ENCODE measurements around the gene CLDN6. TPM values are rescaled to one million over a fixed set of nuclear protein-coding genes. Genes with fewer than 3 reads are reported as not detected.
A peak's percentile ranks its signal among the peaks of the same experiment; 100 is the strongest.

CLDN6 gene
- total RNA-seq, 1 donor from 2014 or later: 0.72 TPM

DNA sequence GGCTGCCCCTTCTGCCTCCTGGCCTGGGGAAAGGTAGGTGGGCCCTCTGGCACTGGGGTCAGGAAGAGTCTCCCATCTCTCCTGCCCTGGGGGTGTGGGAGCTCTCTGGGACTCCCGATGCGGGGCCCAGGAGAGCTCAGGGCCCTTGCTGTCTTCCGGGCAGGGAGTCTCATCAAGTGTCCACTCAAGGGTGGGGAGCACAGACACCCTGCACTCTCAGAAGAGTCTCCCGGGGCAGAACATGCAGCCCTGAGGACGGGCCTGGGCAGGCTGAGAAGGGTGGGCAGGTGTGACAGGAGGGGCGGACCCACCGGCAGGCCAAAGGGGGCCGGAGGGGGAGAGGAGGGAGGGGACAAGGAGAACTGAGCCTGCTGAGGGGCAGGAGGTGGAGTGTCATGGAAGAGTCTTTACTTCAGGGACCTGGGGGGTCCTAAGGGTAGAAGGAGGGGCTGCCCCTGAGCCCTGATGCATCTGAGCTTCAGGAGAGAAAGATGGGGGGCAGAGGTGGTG is 29.3 kb downstream of the CLDN6 start:
- DNase-seq (ENCODE audit: low spot score): no peak

DNA sequence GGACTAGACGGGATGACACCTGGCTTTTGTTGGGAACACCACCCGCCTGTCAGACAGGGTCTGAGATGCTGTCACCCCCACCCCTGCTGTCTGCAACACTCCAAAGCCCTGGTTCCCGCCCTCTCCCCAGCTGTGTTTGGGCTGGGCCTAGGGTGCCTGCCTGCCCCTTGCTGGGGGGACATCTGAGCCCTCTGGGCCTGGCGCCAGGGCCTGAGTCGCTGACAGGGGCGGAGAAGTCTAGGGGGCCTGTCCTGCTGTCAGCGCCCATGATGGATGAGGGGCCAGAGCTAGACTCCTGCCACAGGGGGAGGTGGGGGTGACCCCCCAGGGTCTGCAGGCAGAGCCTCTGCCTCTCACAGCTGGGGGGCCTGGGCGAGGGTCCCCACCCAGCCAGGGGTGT is 30.1 kb downstream of the CLDN6 start:
- DNase-seq (ENCODE audit: low spot score): peak; percentile 82

DNA sequence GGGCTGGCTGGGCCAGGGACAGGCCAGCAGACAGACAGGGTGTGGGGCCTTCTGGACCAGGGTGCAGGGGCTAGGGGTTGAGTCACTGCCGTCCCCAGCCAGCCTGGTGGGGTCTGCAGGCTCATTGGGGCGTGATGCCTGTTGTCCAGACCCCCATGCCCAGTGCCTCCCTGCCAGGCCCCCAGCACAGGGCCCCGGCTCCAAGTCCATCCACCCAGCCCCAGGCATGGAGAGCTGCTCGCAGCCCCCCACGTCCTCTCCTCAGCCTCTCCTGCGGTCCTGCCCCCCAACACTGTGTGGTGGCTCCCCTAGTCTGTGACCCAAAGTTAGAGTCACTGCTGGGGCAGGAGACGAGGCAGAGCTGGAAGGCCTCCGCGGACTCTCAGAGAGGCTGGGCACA is 30.7 kb downstream of the CLDN6 start:
- DNase-seq (ENCODE audit: low spot score): no peak

DNA sequence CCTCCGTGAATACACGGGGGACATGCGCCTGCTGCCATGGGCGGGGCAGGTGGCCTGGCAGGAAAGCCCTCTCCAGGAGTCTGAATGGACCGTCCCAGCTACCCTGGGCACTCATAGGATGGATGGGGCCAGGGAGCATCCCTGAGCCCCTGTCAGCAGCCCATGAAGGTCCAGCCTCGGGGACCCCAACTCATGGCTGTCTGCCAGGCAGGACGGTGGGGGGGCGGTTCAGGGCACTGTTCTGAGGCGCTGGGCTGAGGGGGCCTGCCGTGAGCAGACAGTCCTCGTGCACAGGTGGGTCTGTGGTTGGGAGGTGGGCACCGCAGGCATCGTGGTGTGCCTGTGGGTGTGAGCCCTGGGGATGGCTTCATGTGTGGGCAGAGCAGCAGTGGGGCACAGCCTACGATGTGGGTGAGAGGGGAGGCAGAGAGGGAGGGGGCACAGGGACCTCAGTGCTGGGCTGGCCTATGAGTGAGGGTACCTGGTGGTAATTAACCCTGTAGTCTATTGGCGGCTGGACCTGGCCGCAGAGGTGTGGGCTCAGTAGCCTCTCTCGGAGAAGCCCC is 31.3 kb downstream of the CLDN6 start:
- DNase-seq (ENCODE audit: low spot score): no peak

DNA sequence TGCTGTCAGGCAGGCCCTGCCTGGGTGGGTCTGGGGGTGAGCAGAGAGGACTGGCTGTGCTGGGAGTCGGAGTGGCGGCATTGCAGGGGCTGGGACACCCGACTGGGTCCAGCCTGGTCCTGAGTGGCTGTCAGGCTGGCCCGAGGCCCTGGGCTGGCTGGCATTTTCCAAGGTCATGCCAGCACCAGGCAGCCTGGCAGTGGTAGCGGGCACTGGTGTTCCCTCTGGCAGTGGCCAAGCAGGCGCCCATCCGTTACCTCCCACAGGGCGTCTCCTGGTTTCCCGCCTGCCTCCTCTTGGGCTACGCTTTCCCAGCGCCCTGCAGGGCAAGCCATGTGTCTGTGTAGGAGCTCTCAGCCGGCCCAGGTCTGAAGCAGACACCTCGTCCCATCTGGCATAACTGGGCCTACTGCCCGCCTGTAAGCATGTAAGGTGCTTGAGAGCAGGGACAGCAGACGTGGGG is 32.1 kb downstream of the CLDN6 start:
- DNase-seq (ENCODE audit: low spot score): no peak

DNA sequence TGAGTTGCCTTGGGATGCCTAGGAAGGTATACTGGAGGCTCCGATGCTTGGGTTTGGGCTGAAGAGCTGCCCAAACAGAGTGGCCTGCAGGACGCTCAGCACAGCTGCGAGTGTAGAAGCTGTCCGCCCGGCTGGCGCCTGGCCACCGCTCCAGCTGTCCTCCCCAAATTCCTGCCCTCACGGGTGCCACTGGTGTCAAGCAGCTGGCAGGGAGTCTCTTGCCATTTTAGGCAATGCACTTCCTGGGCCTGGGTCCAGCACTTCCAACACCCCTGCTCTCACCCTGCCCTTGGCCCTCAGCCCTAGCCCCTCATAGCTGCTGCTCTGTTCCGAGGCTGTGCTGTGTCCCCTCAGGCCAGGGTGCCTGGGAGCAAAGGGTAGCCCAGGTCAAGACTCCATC is 32.5 kb downstream of the CLDN6 start:
- no peak for DNase-seq (ENCODE audit: low spot score)

DNA sequence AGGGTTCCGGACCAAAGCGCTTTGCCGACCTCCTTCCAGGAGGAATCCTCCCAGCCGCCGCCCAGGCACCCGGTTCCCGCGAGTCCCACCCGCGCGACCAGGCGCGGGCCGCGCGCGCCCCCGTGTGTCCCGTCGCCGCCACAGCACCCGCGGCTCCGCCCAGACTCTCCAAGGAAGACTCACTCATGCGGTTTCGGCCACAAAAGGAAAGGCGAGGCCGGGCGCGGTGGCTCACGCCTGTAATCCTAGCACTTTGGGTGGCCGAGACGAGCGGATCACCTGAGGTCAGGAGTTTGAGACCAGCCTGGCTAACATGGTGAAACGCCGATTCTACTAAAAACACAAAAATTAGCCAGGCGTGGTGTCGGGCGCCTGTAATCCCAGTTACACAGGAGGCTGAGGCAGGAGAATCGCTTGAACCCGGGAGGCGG is 34.3 kb downstream of the CLDN6 start:
- peak; percentile 74 for DNase-seq (ENCODE audit: low spot score)

DNA sequence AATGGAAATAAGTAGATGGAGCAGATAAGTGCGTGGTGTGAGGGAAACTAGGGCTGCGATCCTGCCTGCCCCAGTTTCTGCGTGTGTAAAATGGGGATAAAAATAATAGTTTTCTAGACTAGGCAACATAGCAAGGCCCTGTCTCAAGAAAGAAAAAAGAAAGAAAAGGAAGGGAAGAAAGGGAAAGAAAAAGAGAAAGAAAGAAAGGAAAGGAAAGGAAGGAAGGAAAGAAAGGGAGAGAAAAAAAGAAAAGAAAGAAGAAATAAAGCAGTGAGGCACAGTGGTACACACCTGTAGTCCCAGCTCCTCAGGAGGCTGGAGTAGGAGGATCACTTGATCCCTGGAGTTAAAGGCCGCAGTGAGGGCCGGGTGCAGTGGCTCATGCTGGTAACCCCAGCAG is 35.6 kb downstream of the CLDN6 start:
- no peak for DNase-seq (ENCODE audit: low spot score)

DNA sequence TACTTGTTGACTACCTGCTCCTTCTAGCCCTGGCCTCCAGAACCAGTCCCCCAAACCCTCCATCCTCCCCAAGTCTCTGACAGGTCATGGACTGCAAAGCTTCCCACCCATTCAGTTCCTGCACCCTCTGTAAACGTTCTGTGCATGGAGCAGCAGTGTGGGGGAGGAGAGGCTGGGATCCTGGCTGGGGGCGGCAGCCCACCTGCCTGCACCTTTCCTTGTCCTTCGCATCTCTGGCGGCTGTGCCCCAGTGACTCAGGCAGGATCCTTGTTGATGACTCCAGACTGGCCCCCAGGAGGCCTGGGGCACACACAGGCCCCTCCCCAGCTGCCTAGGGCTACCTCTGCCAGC is 36.1 kb downstream of the CLDN6 start:
- no peak for DNase-seq (ENCODE audit: low spot score)

DNA sequence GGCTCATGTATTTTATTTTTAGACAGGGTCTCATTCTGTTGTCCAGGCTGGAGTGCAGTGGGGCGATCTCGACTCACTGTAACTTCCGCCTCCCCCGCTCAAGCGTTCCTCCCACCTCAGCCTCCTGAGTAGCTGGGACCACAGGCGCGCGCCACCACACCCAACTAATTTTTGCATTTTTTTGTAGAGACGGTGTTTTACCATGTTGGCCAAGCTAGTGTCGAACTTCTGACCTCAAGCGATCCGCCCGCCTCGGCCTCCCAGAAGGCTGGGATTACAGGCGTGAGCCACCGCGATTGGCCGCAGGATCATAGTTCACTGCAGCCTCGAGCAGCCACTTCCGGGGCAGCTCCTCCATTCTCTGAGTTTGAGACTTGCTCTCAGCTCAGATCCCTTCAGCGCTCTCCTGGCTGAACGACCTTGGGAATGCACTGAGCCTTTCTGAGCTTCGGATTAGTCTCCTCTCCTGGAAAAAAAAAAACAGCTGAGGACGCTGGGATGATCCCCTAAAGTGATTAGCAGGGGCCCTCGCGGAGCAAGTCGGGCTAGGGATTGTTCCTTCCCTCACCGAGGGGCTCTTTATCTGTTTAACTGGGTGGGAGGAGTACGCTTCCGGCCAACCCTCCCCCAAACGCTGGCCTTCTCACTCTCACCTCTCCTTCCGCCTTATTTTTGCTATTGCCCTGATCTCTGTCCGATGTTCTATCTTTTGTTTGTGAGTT is 36.6 kb downstream of the CLDN6 start:
- DNase-seq (ENCODE audit: low spot score): no peak

DNA sequence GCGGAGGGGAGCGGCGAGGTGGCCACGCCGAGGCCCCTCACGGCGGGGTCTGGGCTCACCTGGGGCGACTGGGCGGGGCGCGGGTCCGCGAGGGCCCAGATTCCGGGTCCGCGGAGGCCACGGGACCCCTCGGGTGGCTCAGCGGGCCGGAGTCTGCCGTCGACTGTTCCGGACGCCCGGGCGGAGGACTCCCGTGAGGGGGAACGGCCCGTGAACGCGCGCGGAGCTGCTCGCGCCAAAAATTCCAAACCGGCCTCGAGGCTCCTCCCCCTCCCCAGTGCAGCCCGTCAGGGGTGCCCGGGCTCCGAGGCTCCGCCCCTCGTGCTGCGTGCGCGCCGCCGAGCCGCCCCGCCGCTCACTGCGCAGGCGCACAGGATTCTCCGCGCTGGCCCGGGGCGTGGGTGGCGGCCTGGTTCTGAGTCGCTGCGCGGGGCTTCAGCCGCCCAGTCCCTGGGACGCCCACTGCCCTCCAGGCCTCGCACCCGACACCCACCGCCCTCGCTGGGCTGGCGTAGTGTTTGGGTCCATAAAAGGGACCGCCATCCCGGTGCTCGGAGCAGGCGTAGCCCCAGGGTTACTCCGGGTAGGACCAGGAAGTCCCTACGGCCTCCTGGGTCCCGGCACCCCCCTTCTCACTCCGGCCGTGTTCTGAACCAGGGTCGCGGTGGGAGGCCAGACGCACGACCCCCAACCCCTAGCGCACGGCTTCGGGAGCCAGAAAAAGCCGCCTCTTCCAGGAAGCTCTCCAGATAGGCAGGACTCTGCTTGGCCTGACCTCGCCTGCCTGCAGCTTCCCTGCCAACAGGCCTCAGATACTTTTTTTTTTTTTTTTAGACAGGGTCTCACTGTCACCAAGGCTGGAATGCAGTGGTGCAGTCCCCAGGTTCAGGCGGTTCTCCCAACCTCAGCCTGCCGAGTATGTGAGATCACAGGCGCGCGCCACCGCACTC is 37.5 kb downstream of the CLDN6 start, which contains the start of gene PKMYT1:
PKMYT1 (minus strand) TSS at position 220 of the 950 bp plus-strand sequence. CDS start 789 bp downstream, outside the sequence.
- DNase-seq (ENCODE audit: low spot score): peak; percentile 94

DNA sequence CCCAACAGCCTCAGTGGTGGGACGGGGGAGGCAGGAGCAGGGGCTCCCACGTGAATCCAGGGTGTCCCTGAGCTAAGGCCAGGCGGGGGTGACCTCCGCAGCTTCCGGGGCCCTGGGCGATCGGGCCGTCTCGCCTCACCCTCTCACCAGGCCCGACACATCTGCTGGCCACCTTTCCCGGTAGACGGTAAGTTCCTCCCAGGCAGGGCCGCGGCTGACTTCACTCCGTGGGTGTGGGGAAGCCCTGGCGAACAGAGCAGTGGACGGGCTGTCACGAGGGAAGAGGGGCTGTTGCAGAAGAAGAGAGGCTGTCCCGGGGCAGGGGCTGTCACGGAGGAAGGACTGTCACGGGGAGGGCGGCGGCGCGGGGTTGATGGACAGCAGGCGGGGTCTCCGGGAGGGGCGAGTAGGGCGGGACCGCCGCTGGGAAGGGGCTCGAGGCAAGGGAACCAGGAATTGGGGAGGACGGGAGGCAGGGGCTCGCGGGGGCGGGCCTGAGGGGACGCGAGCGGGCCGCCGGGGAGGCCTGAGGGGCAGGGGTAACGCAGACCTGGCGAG is 38.2 kb downstream of the CLDN6 start:
- DNase-seq (ENCODE audit: low spot score): no peak

DNA sequence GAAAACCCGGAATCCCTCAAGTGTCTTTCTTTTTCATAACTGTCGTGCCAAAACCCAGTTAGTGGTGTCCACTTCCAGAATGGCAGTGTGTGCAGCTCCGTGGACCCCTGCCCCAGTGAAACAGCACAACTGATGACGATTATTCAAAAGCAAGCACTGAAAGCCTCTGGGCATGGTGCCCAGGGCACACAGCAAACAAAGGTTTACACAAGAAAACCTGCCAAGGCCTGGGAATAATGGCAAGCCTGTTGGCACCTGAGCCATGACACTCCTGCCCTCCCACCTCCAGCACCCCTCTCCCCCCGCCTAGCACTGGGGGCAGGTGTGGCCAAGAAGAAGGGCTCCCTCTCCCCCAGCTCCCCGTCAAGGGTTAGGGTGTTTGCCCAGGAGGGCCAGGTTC is 40.5 kb downstream of the CLDN6 start:
- no peak for DNase-seq (ENCODE audit: low spot score)

DNA sequence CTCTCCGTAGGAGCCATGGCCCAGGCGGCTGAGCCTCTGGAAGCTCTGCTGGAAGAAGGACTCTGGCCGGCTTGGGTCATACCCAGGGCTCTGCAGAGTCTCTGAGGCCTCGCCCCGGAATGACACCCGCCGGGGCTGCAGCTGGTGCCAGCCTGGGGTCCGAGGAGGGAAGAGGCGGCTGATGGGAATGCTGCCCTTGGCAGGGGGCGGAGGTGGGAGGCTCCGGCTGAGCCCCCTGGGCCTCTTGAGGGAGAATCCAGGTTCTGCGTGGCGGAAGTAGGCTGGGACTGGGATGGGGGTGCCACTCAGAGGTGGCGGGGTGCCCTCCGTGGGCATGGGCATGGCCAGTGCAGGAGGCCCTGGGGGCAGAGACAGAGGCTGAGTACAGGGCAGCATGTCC is 41.3 kb downstream of the CLDN6 start:
- DNase-seq (ENCODE audit: low spot score): no peak

DNA sequence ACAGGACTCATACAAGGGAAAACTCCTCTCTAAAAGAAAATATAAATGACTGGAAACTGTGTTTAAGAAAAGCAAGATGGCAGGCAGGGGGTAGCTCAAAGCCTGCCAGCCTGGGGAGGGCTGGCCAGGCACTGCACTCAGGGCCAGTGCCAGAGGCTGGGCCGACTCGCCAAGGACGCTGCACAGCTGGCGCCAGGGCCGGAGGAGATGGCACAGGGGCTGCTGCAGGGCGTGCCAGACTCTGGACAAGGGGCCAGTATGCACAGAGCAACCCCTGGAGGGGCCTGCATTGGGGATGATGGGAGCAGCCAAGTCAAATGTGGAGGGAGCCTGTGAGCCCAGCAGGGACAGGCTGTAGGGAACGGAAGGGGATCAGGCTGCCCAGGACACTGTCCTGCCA is 41.8 kb downstream of the CLDN6 start:
- DNase-seq (ENCODE audit: low spot score): no peak

DNA sequence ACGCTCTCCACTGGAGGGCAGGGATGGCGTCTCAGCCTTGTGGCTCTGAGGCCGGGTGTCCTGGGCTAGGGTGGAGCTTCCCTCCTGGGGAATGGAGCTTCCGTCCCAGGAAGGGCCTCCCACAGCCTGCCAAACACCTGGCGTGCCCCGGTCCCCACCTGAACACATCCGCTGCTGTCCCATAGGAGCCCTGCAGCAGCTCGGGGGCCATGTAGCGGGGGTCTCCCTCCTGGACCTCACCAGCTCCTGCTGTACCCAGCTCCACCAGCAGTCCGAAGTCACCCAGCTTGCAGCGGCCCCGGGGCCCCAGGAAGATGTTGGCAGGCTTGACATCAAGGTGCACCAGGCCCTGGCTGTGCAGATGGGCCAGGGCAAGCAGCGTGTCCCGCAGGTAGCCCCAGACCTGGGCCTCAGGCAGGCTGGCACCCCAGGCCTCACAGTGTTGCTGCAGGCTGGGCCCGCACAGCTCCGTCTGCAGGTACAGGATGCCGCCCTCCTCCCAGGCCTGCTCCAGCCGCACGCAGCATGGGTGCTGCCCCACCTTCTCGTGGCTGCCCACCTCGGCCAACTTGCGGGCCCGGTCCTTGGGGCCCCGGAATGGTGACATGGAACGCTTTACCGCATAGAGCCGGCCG is 42.7 kb downstream of the CLDN6 start:
- no peak for DNase-seq (ENCODE audit: low spot score)

DNA sequence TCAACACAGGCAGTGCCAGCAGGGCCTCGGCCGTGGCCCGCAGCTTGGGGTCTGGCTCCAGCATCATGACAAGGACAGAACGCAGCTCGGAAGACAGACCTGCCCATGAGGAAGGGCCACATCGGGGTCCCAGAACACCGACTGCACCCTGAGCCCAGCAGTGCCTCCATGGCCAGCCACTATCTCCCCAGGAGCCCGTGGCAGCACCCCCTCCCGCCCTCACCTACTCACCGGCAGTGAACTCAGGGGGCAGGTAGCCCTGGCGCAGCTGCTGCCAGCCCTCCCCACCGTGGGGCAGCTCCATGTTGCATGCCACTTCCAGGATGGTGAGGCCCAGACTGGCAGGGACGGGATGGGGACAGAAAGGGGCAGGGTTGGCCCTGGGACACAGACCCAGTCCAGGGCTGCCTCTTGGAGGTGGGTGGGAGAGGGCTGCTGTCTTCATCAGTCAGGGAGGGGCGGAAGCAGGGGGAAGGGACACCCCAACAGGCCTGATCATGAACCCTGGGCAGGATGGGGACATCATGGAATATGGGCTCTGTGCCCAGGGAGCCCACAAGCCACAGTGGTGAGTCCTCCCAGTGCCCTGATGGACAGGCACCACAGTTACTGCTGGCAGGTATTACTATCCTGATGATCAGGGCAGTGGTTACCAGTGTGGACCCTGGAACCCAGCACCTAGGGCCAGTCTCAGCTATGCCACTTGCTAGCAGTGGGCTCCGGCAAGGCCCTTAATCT is 43.5 kb downstream of the CLDN6 start:
- DNase-seq (ENCODE audit: low spot score): no peak

DNA sequence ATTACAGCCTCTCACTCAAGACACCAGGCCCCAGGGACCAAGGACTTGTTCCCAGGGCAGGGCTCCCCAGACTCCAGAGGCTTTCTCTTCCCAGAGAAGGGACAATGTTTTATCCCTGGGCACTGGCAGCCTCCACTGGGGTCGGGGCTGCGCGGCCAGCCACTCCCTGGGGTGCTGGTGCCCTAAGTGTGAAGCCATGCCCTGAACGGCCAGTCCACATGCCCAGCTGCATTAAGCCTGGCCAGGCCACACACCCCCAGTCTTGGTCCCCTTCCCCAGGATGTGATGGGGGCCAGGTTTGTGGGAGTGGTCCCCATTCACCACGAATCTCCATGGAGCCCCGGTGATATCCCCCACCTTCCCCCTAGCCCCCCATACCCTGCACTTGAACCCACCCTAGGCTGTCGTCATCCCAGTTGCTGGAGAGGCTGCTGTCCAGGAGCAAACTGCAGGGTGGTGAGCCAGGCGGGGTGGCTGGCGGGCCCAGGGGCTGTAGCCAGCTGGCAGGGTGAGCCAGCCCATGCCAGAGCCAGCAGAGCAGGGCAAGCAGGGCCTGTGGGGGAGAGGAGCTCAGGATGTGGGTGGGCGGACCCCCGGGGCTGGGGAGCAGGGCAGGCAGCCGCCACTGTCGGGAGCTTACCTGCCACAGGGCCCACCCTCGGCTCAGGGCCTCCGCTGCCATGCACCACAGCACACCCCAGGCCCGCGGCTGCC is 44.2 kb downstream of the CLDN6 start:
- DNase-seq (ENCODE audit: low spot score): no peak

DNA sequence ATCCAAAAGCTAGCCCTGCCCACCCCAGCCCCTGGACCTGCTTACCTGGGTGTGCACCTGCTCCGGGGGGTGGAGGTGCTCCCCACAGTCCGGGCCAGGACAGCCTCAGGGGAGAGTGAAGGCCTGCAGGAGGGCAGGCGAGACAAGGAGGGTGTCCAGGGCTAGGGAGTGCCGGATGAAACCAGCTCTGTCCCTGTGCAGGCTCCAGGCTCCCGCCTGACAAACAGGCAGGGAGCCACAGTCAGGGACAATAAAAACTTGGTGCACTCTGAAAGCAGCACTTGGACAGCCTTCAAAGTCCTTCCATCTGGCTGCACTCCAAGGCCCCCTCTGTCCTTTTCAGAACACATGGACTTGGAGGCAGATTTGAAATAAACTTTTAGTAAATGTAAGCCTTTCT is 44.9 kb downstream of the CLDN6 start:
- DNase-seq (ENCODE audit: low spot score): no peak

Measured in umbilical cord (tissue), 2 donors.